Bronchial epithelial cell (primary cell): ENCODE results near the gene CPA4. TPM values are rescaled to one million over a fixed set of nuclear protein-coding genes. Genes with fewer than 3 reads are reported as not detected.

Source experiments
- DNase-seq: peaks from one replicate; pipeline ENCODE4 v3.0.0-alpha.2; 2010; ENCODE audit warnings: low read depth
- FAIRE-seq: peaks from 2 replicates; lab custom pipeline; 2011; peaks lifted over from hg19 to GRCh38; lab: Jason Lieb, UNC
- H3K27me3 ChIP-seq: 2 replicates; pipeline ENCODE4 v1.5.1; 2011; ENCODE audit warnings: low read length; ENCODE audit not compliant: control insufficient read depth, insufficient read depth
- H3K36me3 ChIP-seq: 2 replicates; pipeline ENCODE4 v1.5.1; 2011; ENCODE audit warnings: low read length; ENCODE audit not compliant: control insufficient read depth, insufficient read depth
- H3K4me3 ChIP-seq: 2 replicates; pipeline ENCODE4 v1.5.1; 2011; ENCODE audit warnings: mild to moderate bottlenecking, low read depth, low read length, control low read depth
- total RNA-seq: library from RNA; depleted of rRNA; stranded (reverse); fragments of >200 nt; gene quantifications from 2 replicates; pipeline ENCODE4 v1.2.1, GENCODE V29; 2014
- TF ChIP-seq, protein P1 (sequence below): IDR thresholded peaks from 2 replicates; pipeline ENCODE4 v1.5.1; 2011; ENCODE audit warnings: mild to moderate bottlenecking, moderate library complexity, low read length, control low read depth, inconsistent platforms; ENCODE audit not compliant: insufficient read depth, severe bottlenecking

CPA4 gene
- total RNA-seq, 1 donor from 2014 or later = 5.3 TPM

- TF ChIP-seq, protein P1, sequence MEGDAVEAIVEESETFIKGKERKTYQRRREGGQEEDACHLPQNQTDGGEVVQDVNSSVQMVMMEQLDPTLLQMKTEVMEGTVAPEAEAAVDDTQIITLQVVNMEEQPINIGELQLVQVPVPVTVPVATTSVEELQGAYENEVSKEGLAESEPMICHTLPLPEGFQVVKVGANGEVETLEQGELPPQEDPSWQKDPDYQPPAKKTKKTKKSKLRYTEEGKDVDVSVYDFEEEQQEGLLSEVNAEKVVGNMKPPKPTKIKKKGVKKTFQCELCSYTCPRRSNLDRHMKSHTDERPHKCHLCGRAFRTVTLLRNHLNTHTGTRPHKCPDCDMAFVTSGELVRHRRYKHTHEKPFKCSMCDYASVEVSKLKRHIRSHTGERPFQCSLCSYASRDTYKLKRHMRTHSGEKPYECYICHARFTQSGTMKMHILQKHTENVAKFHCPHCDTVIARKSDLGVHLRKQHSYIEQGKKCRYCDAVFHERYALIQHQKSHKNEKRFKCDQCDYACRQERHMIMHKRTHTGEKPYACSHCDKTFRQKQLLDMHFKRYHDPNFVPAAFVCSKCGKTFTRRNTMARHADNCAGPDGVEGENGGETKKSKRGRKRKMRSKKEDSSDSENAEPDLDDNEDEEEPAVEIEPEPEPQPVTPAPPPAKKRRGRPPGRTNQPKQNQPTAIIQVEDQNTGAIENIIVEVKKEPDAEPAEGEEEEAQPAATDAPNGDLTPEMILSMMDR = no peak
- no peak for FAIRE-seq
- H3K36me3 ChIP-seq = peaks cover 4% of the 10 kb centered on the region
These were observed 8.6 kb downstream of the CPA4 start for GRCh38 chr7:130301501-130302020.

GRCh38 chr7:130302649-130303048, 9.7 kb downstream of the CPA4 start:
- TF ChIP-seq, protein P1 = no peak
- DNase-seq (no peak), FAIRE-seq (no peak)
- no peak overlapping the region for H3K4me3 ChIP-seq
- peaks cover 6% of the 10 kb centered on the region for H3K36me3 ChIP-seq
- no peaks in the 10 kb centered on the region for H3K27me3 ChIP-seq

More at GRCh38 chr7:130301501-130302020, 8.6 kb downstream of the CPA4 start:
- no peak for DNase-seq
- Histone ChIP-seq H3K27me3 (no peaks in the 10 kb centered on the region), H3K4me3 (no peak overlapping the region)

DNA sequence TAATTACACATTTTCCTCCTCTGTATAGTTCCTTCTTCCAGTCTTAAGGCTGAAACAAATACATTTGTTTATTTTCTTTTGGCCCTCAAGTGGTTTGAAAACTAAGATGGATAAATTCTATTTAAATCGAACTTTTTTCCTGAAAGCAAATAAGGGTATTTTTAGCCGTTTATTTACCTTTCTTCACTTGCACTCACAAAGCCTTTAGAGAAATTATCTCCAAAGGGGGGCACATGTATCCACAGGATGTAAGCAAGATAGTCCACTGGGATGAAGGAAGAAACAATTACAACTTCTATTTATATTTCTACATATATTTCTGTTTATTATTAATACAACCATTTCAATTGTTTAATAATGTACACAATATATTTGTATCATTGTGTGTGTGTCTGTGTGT, 10.2 kb downstream of the CPA4 start:
- no peak for FAIRE-seq
- H3K27me3 ChIP-seq = no peaks in the 10 kb centered on the region
- no peak overlapping the region for H3K4me3 ChIP-seq
- TF ChIP-seq, protein P1 = no peak
- DNase-seq = no peak
- H3K36me3 ChIP-seq = peaks cover 6% of the 10 kb centered on the region

GRCh38 chr7:130303551-130303950, 10.6 kb downstream of the CPA4 start:
- H3K4me3 ChIP-seq = no peak overlapping the region
- H3K36me3 ChIP-seq = peaks cover 6% of the 10 kb centered on the region
- TF ChIP-seq, protein P1 = no peak
- DNase-seq (no peak), FAIRE-seq (no peak)
- H3K27me3 ChIP-seq = no peaks in the 10 kb centered on the region

GRCh38 chr7:130303982-130304381, 11.0 kb downstream of the CPA4 start:
- FAIRE-seq = no peak
- TF ChIP-seq, protein P1 = no peak

GRCh38 chr7:130304878-130305277, 11.9 kb downstream of the CPA4 start:
- Histone ChIP-seq H3K27me3 (no peaks in the 10 kb centered on the region), H3K36me3 (peaks cover 3% of the 10 kb centered on the region), H3K4me3 (no peak overlapping the region)
- DNase-seq = no peak
- FAIRE-seq = no peak
- TF ChIP-seq, protein P1 = no peak

More at GRCh38 chr7:130303982-130304381, 11.0 kb downstream of the CPA4 start:
- H3K4me3 ChIP-seq = no peak overlapping the region
- peaks cover 6% of the 10 kb centered on the region for H3K36me3 ChIP-seq
- no peak for DNase-seq
- no peaks in the 10 kb centered on the region for H3K27me3 ChIP-seq
